HEK293T (cell line): ENCODE measurements around the gene COL27A1.

Experiments used
- CTCF ChIA-PET: fragments of 350-600 bp; formaldehyde crosslinking; extraction: SDS; loops from one replicate; lab custom pipeline; 2021; ENCODE audit warnings: antibody characterized with exemption, inconsistent platforms; lab: Yijun Ruan, JAX
- POLR2A ChIA-PET: fragments of 350-600 bp; formaldehyde crosslinking; extraction: SDS; loops from one replicate; lab custom pipeline; 2020; ENCODE audit warnings: antibody characterized with exemption, inconsistent platforms; lab: Yijun Ruan, JAX
- DNase-seq: peaks from one replicate; pipeline ENCODE4 v3.0.0; 2012; ENCODE audit warnings: mixed read lengths; ENCODE audit errors: extremely low spot score
- ARNT ChIP-seq: fragments of 450-650 bp; IDR thresholded peaks from 2 replicates; pipeline ENCODE4 v1.6.1; 2017; ENCODE audit warnings: mild to moderate bottlenecking
- BHLHE40 ChIP-seq: fragments of 450-650 bp; IDR thresholded peaks from 2 replicates; pipeline ENCODE4 v1.6.1; 2016; ENCODE audit warnings: mild to moderate bottlenecking, moderate library complexity, borderline replicate concordance
- CTBP1 ChIP-seq: fragments of 450-650 bp; IDR thresholded peaks from 2 replicates; pipeline ENCODE4 v1.6.1; 2016; ENCODE audit warnings: borderline replicate concordance
- ELF4 ChIP-seq: fragments of 450-650 bp; IDR thresholded peaks from 2 replicates; pipeline ENCODE4 v1.6.1; 2017; ENCODE audit warnings: antibody characterized with exemption
- FOXA1 ChIP-seq: fragments of 450-650 bp; IDR thresholded peaks from 2 replicates; pipeline ENCODE4 v1.6.1; 2016; ENCODE audit warnings: mild to moderate bottlenecking
- FOXK2 ChIP-seq: fragments of 450-650 bp; IDR thresholded peaks from 2 replicates; pipeline ENCODE4 v1.6.1; 2016; ENCODE audit warnings: mild to moderate bottlenecking
- FOXM1 ChIP-seq: fragments of 450-650 bp; IDR thresholded peaks from 2 replicates; pipeline ENCODE4 v1.6.1; 2017; ENCODE audit warnings: mild to moderate bottlenecking, borderline replicate concordance
- HDGF ChIP-seq: fragments of 450-650 bp; IDR thresholded peaks from 2 replicates; pipeline ENCODE4 v1.6.1; 2017; ENCODE audit warnings: antibody characterized with exemption, borderline replicate concordance
- L3MBTL2 ChIP-seq: fragments of 450-650 bp; conservative IDR thresholded peaks from 2 replicates; pipeline ENCODE4 v1.6.1; 2016; ENCODE audit warnings: mild to moderate bottlenecking
- LEF1 ChIP-seq: fragments of 450-650 bp; IDR thresholded peaks from 2 replicates; pipeline ENCODE4 v1.6.1; 2017; ENCODE audit warnings: mild to moderate bottlenecking, borderline replicate concordance
- NFRKB ChIP-seq: fragments of 450-650 bp; IDR thresholded peaks from 2 replicates; pipeline ENCODE4 v1.6.1; 2016; ENCODE audit warnings: mild to moderate bottlenecking, moderate library complexity
- PKNOX1 ChIP-seq: fragments of 450-650 bp; IDR thresholded peaks from 2 replicates; pipeline ENCODE4 v1.6.1; 2016
- SP1 ChIP-seq: fragments of 450-650 bp; IDR thresholded peaks from 2 replicates; pipeline ENCODE4 v1.6.1; 2017
- SUZ12 ChIP-seq: fragments of 450-650 bp; IDR thresholded peaks from 2 replicates; pipeline ENCODE4 v1.6.1; 2016; ENCODE audit warnings: mild to moderate bottlenecking
- TARDBP ChIP-seq: fragments of 450-650 bp; IDR thresholded peaks from 2 replicates; pipeline ENCODE4 v1.6.1; 2016
- ZNF384 ChIP-seq: fragments of 450-650 bp; IDR thresholded peaks from 2 replicates; pipeline ENCODE4 v1.6.1; 2016

The COL27A1 gene

GRCh38 chr9:114309096-114309495, 153.8 kb downstream of the COL27A1 start:
- POLR2A ChIA-PET, result no interaction called here
- no peak for TF ChIP-seq L3MBTL2
- TF ChIP-seq FOXK2, result no peak
- TF ChIP-seq SP1, result no peak
- no peak for TF ChIP-seq CTBP1
- no peak for TF ChIP-seq NFRKB
- no peak for TF ChIP-seq ELF4
- TF ChIP-seq HDGF, result no peak
- TF ChIP-seq ARNT, result no peak
- no peak for TF ChIP-seq FOXM1
- no peak for TF ChIP-seq FOXA1
- CTCF ChIA-PET, result no interaction called here
- DNase-seq, result no peak

DNA sequence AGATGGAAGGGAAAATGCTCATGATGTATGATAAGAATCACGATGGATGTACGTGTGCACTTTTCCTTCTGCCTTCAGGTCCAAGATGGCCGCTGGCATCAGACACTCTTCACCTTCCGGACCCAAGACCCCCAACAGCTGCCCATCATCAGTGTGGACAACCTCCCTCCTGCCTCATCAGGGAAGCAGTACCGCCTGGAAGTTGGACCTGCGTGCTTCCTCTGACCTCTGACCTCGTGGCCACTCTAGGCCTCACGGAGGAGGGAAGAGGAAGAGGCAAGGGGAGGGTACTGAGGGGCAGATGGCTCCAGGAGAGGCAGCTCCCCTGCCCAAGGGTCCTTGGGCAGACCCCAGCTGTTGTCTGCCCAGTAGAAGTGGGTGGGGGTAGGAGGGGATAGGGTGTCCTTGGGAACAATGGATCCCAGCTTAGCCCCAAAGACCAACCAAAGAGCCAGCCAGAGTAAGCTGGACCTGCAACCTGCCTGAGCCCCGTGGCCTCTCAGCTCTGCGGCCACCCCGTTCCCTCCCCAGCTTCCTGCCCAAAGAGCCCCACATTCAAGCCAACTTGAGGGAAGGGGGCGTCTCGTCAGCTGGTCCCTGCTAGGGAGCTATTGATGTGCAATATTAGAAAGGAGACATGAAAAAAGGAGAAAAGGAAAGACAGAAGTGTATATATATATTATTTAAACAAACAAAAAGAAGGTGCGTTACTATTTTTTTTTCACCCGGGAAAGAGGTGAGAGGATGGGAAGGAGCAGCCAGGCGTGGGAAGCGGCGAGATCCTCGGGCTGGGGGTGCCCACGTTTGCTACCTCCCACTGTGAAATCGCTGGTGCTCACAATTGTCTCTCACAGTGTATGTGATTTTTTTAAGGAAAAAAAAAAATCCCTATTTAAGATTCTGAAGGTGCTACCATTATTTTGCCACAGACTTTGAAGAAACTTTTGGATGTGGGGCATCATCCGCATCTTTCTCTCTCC, 155.4 kb downstream of the COL27A1 start:
- POLR2A ChIA-PET, result no interaction called here
- peak; percentile 2 for DNase-seq
- no peak for TF ChIP-seq ZNF384
- no peak for TF ChIP-seq CTBP1
- no peak for TF ChIP-seq BHLHE40
- TF ChIP-seq FOXM1, result no peak
- no peak for TF ChIP-seq FOXK2
- TF ChIP-seq HDGF, result no peak
- TF ChIP-seq SP1, result no peak
- TF ChIP-seq LEF1, result no peak
- TF ChIP-seq L3MBTL2, result no peak
- TF ChIP-seq NFRKB, result no peak
- no peak for TF ChIP-seq ARNT
- no peak for TF ChIP-seq ELF4
- TF ChIP-seq SUZ12, result no peak
- TF ChIP-seq PKNOX1, result no peak
- TF ChIP-seq FOXA1, result no peak
- TF ChIP-seq TARDBP, result no peak
- CTCF ChIA-PET, result interaction anchor here (0.8 kb wide), 1 partner anchor 228 kb away, joined by 3 read pairs; no protein-coding TSS in a partner anchor

DNA sequence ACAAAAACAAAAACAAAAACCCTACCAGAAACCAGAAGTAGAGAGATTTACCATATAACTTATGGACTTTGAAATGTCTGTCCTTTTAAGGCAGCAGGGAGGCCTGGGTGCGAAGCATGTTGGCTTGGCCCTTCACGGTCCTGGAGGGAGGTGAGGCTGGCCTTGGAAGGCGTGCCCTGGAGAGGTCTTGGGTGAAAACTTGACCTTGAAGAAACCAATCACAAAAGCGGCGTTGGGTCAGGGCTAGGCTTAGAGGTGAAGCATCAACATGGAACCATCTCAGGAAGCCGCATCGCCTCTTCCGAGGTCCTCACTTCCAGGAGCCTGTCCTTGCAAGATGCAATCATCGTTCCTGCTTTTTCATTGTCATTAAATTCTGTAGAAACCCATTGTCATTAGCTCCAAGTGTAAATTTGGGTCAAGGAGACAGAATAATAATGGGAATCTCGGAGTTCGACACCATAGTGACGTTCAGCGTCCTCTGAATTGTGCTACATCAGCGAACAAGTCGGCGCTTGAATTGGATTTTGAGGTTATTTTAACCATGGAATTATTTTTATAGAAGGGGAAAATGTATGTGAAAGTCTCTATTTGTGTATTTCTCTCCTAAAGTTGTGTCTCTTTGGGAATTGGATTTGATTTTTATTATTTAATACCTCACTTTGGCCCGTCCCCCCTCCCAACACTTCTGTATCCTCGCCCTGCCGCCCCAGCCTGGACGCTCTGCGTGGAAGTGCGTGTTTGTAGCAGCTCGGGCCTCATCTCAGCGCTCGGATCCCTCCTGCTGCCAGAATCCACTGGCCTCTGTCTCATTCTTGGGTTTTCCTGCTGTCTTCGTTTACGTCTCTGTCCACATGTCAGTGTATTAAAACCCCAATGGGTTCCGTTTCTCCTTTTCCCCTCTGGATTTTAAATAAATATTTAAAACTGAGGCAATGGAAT, 156.5 kb downstream of the COL27A1 start:
- DNase-seq, result peak; percentile 2
- POLR2A ChIA-PET, result no interaction called here
- CTCF ChIA-PET, result no interaction called here
- no peak for TF ChIP-seq SP1
- TF ChIP-seq ZNF384, result no peak
- TF ChIP-seq LEF1, result no peak
- TF ChIP-seq ARNT, result no peak
- TF ChIP-seq TARDBP, result no peak
- TF ChIP-seq CTBP1, result no peak
- TF ChIP-seq FOXA1, result no peak
- TF ChIP-seq HDGF, result no peak
- no peak for TF ChIP-seq FOXK2
- TF ChIP-seq SUZ12, result no peak
- no peak for TF ChIP-seq L3MBTL2
- no peak for TF ChIP-seq FOXM1
- TF ChIP-seq NFRKB, result no peak
- TF ChIP-seq ELF4, result no peak
- no peak for TF ChIP-seq PKNOX1
- TF ChIP-seq BHLHE40, result no peak

GRCh38 chr9:114312513-114312875, 157.2 kb downstream of the COL27A1 start:
- CTCF ChIA-PET, result no interaction called here
- no peak for TF ChIP-seq LEF1
- no peak for TF ChIP-seq L3MBTL2
- POLR2A ChIA-PET, result no interaction called here
- DNase-seq, result peak; percentile 1

- DNase-seq, result no peak
- ChIA-PET CTCF (interaction anchor here (0.7 kb wide), 1 partner anchor 9 kb away, joined by 3 read pairs; no protein-coding TSS in a partner anchor), POLR2A (no interaction called here)
- TF ChIP-seq ZNF384, result no peak
- TF ChIP-seq FOXM1, result no peak
- TF ChIP-seq PKNOX1, result no peak
- TF ChIP-seq ARNT, result no peak
- no peak for TF ChIP-seq SP1
- TF ChIP-seq ELF4, result no peak
- no peak for TF ChIP-seq LEF1
- TF ChIP-seq HDGF, result no peak
- no peak for TF ChIP-seq BHLHE40
- TF ChIP-seq L3MBTL2, result no peak
- TF ChIP-seq FOXK2, result no peak
- TF ChIP-seq FOXA1, result no peak
- no peak for TF ChIP-seq TARDBP
- no peak for TF ChIP-seq NFRKB
- no peak for TF ChIP-seq SUZ12
- TF ChIP-seq CTBP1, result no peak
Measured at GRCh38 chr9:114313186-114313585, 157.8 kb downstream of the COL27A1 start.
